Thyroid gland (tissue), 4 donors: ENCODE results near the gene FAM89B.

ENCODE experiments used
- CTCF ChIP-seq, 6 experiments: fragments of 200-600 bp in 3 of 6; fragments of 450-650 bp in 3 of 6; sonication (generic) in 3 of 6; IDR thresholded peaks; one replicate each; pipeline ENCODE4 v1.5.1; 2016 to 2019; ENCODE audit warnings: antibody characterized with exemption in 6 of 6, mild to moderate bottlenecking in 2 of 6, inconsistent platforms in 1 of 6, moderate library complexity in 1 of 6
- POLR2A ChIP-seq, 2 donors: fragments of 450-650 bp; IDR thresholded peaks; one replicate each; pipeline ENCODE4 v1.6.1; 2017; ENCODE audit warnings: antibody characterized with exemption in 2 of 2, mild to moderate bottlenecking in 2 of 2, moderate library complexity in 1 of 2

GRCh38 chr11:65542738-65543390 is 29.5 kb upstream of the FAM89B start:
- TF ChIP-seq CTCF (IDR thresholded peaks at IDR 0.05) (no peak), POLR2A (IDR thresholded peaks at IDR 0.05) (no peak)
